K562 (cell line): ENCODE results near the gene SEC16A.

ENCODE experiments used
- FOXM1 ChIP-seq, 2 experiments: fragments of 450-650 bp in 1 of 2; sonication (generic) in 1 of 2; formaldehyde crosslinking in 1 of 2; IDR thresholded peaks; 2 replicates each; pipeline versions ENCODE4 v1.6.1 to v1.9.0; 2017 to 2022; ENCODE audit warnings: low read depth in 2 of 2, mild to moderate bottlenecking in 2 of 2, missing genetic modification reagents in 1 of 2, moderate library complexity in 1 of 2
- KAT7 ChIP-seq: sonication (generic); formaldehyde crosslinking; IDR thresholded peaks from 2 replicates; pipeline ENCODE4 v1.8.0; 2022; ENCODE audit warnings: missing genetic modification reagents, mild to moderate bottlenecking, borderline replicate concordance
- POLR2A ChIP-seq: fragments of 450-650 bp; conservative IDR thresholded peaks from 2 replicates; pipeline ENCODE4 v1.6.1; 2016
- RNF2 ChIP-seq: sonication (generic); IDR thresholded peaks from 2 replicates; pipeline ENCODE4 v1.6.1; 2016
- TCFL5 ChIP-seq: fragments of 250-450 bp; sonication (Bioruptor Pico); conservative IDR thresholded peaks from 2 replicates; pipeline ENCODE4 v1.6.1; 2021; ENCODE audit warnings: mild to moderate bottlenecking, moderate library complexity, matching md5 sums
- TRIM24 ChIP-seq, 2 experiments: fragments of 450-650 bp; IDR thresholded peaks; 2 replicates each; pipeline ENCODE4 v1.6.1; 2016
- ZNF764 ChIP-seq: fragments of 250-450 bp; sonication (Bioruptor Pico); IDR thresholded peaks from 2 replicates; pipeline ENCODE4 v1.4.0; 2020; ENCODE audit warnings: low read depth, mild to moderate bottlenecking, moderate library complexity

GRCh38 chr9:136496801-136497620 lies 14.2 kb upstream of the SEC16A start:
- no peak for TF ChIP-seq RNF2
- TF ChIP-seq KAT7 = no peak
- no peak for TF ChIP-seq ZNF764 (CRISPR knock-in tag)
- no peak for TF ChIP-seq TCFL5
- TF ChIP-seq POLR2A = no peak
- no peak for TF ChIP-seq FOXM1 (IDR thresholded peaks at IDR 0.05; ENCODE audit: low read depth)
- no peak for TF ChIP-seq FOXM1 (CRISPR knock-in tag; IDR thresholded peaks at IDR 0.05; ENCODE audit: low read depth)
- TF ChIP-seq TRIM24 (IDR thresholded peaks at IDR 0.05) = no peak
